SK-N-MC (cell line): ENCODE data around the gene NRXN3.

Source experiments
- DNase-seq: peaks from one replicate; pipeline ENCODE4 v3.0.0-alpha.2; 2011; ENCODE audit warnings: low read depth, low spot score
- H3K27ac ChIP-seq: fragments of 200-600 bp; sonication (generic); 2 replicates; pipeline ENCODE4 v1.5.1; 2016; ENCODE audit warnings: mixed run types
- H3K36me3 ChIP-seq: fragments of 200-600 bp; sonication (generic); 2 replicates; pipeline ENCODE4 v1.6.1; 2017; ENCODE audit warnings: antibody characterized with exemption, low read length, mixed read lengths; ENCODE audit not compliant: insufficient read depth
- H3K4me3 ChIP-seq: fragments of 200-600 bp; sonication (generic); 2 replicates; pipeline ENCODE4 v1.5.1; 2016
- H3K9ac ChIP-seq: fragments of 200-600 bp; sonication (generic); 2 replicates; pipeline ENCODE4 v1.8.0; 2017; ENCODE audit warnings: mixed run types, mixed read lengths; ENCODE audit not compliant: insufficient read length
- H3K9me3 ChIP-seq: fragments of 200-600 bp; sonication (generic); 2 replicates; pipeline ENCODE4 v1.6.1; 2017; ENCODE audit warnings: low read depth, mild to moderate bottlenecking, antibody characterized with exemption, low read length, moderate library complexity, mixed read lengths
- EZH2 ChIP-seq: fragments of 200-600 bp; sonication (generic); IDR thresholded peaks from one replicate; pipeline ENCODE4 v1.6.1; 2017; ENCODE audit warnings: antibody characterized with exemption
- FOXP2 ChIP-seq: optimal IDR thresholded peaks from 2 replicates; pipeline ENCODE3; 2011; ENCODE audit warnings: mild to moderate bottlenecking, moderate library complexity; ENCODE audit not compliant: insufficient read depth; ENCODE audit errors: extremely low read length, control extremely low read depth
- POLR2AphosphoS5 ChIP-seq: IDR thresholded peaks from 2 replicates; pipeline ENCODE4 v1.6.1; 2012; ENCODE audit warnings: mild to moderate bottlenecking, low read depth, low read length, borderline replicate concordance

NRXN3 gene

DNA sequence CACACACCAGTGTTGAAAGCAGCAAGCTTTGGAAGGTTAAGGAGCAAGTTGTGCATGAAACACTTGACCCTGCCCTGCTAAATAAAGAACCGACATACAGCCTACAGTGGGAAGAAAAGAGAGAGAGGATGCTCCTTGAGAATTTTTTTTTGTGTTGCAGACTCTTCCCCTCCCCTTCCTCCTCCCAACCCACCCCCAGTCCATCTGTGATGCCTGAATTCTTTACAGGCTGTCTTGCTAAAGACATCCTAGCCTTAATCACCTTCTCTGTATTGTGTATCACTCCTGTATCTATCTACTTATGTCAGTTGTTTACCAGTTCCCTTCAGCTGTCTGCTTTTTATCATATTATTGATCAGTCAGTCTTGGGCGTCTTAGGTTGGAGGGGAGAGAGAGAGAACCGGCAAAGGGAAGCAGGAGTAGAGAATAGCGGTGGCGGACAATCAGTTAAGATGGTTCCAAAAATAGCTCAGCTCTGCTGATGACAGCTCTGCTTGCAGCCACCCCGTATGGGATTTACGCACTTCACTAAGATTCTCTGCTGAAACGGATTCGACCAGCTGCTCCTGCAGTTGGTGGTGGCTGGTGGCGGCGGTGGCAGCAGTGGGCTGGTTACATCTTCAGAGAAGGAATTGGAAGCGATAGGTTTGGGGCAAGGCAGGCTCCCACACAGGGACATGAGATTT, 664.7 kb downstream of the NRXN3 start:
- Histone ChIP-seq H3K4me3 (no peak overlapping the region), H3K36me3 (no peaks in the 10 kb centered on the region), H3K9ac (no peak overlapping the region), H3K27ac (no peak overlapping the region), H3K9me3 (no peaks in the 10 kb centered on the region)
- TF ChIP-seq POLR2AphosphoS5 (no peak), FOXP2 (no peak), EZH2 (no peak)
- DNase-seq = no peak

DNA sequence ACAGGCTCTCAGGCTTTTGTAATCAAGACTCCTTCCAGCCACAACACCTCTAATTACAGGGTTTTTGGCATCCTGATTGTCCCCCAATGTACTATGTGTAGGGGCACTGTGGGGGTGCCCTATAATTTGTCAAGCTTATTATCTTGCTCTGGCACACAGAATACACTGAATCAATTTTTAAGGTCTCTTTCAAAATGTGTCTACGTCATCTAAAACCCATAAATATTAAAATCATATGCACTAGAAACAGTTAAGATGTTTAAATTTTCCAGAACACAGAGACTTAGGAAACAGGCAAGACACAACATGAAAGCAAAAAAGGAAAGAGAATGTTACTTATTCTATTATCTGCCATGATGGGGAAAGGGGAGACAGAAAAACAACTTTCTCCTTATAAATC, 665.7 kb downstream of the NRXN3 start:
- Histone ChIP-seq H3K9ac (no peak overlapping the region), H3K27ac (no peak overlapping the region), H3K36me3 (no peaks in the 10 kb centered on the region), H3K9me3 (no peaks in the 10 kb centered on the region), H3K4me3 (no peak overlapping the region)
- no peak for TF ChIP-seq EZH2
- TF ChIP-seq FOXP2 = no peak
- no peak for TF ChIP-seq POLR2AphosphoS5
- no peak for DNase-seq

DNA sequence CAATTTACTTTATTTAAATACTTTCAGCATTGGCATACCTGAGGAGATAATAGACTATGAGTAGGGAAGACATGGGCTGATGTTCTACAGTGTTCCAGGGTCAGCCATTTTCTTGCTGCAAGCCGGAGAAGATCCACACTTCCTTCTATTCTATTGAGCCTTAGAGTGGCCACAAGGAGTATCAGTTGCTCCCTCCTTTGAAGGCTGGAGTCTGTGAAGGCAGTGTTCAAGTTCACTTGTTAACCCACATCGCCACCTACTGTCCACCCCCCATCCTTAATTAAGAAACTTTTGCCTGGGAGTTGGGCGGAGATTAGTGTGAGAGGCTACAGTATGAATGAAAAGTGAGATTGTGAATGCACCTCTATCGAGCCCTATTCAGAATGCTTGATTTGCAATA, 666.6 kb downstream of the NRXN3 start:
- Histone ChIP-seq H3K36me3 (no peaks in the 10 kb centered on the region), H3K27ac (no peak overlapping the region), H3K9ac (no peak overlapping the region), H3K4me3 (no peak overlapping the region), H3K9me3 (no peaks in the 10 kb centered on the region)
- peak; percentile 10 for DNase-seq
- TF ChIP-seq POLR2AphosphoS5 (no peak), FOXP2 (no peak), EZH2 (no peak)

DNA sequence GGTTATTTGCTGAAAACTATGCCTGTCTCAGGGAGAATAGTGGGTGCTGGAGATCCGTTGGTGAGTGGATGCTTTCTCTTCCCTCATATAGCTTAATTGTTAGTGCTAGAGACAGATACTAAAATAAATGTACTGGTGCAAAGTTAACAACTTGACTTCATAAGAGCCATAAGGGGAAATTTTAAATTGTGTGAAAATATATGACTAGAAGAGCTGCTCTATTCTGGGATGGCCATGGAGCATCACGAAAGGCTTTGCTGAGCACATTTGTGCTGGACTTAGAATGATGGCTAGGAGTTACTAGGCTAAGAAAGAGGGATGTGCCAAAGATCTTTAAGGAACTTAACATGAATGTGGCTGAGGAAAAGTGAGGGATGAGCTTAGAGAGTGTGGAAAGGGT, 668.8 kb downstream of the NRXN3 start:
- Histone ChIP-seq H3K4me3 (no peak overlapping the region), H3K27ac (no peak overlapping the region), H3K36me3 (no peaks in the 10 kb centered on the region), H3K9me3 (no peaks in the 10 kb centered on the region), H3K9ac (no peak overlapping the region)
- no peak for TF ChIP-seq FOXP2
- no peak for TF ChIP-seq POLR2AphosphoS5
- no peak for TF ChIP-seq EZH2
- DNase-seq = no peak

DNA sequence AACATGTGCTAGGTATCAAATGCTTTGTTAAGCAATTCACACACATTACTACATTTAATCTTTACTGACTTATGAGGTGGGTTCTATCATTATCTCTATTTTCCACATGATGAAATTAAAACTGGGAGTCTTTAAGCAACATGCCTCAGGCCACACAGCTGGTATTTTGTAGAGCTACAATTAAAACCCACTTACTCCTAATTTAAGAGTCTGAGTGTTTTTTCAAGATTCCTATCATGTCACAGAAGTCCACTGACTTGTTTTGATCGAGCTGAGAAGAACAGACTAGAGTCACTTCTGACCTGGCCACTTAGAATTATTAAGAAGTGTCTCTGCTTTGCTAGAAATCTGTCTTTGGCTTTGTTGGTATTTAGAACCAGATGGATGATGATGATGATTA, 670.7 kb downstream of the NRXN3 start:
- Histone ChIP-seq H3K4me3 (no peak overlapping the region), H3K27ac (no peak overlapping the region), H3K9ac (no peak overlapping the region), H3K9me3 (no peaks in the 10 kb centered on the region), H3K36me3 (no peaks in the 10 kb centered on the region)
- no peak for DNase-seq
- TF ChIP-seq POLR2AphosphoS5 (no peak), EZH2 (no peak), FOXP2 (no peak)

DNA sequence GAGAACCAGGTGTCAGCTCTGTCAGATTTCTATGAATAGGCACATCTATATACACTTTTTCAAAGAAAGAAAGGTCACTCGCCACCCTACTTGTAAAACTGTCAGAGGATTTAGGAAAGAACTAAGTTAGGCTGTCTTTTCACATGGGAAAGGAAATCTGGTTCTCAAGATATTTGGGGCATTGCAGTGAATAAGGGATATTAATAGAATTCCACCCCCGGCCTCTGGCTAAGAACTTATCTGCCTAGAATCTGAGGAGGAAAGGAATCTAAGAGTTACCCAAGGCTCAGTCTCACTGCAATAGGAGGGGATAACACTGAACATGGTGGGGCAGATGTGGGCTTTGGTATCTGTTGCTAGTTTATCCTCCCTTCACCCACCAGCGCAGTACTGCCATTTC, 677.6 kb downstream of the NRXN3 start:
- DNase-seq = no peak
- no peaks in the 10 kb centered on the region for H3K36me3 ChIP-seq
- no peaks in the 10 kb centered on the region for H3K9me3 ChIP-seq
- H3K27ac ChIP-seq = no peak overlapping the region
- H3K9ac ChIP-seq = no peak overlapping the region
- no peak overlapping the region for H3K4me3 ChIP-seq
- TF ChIP-seq FOXP2 = no peak
- no peak for TF ChIP-seq POLR2AphosphoS5
- no peak for TF ChIP-seq EZH2

DNA sequence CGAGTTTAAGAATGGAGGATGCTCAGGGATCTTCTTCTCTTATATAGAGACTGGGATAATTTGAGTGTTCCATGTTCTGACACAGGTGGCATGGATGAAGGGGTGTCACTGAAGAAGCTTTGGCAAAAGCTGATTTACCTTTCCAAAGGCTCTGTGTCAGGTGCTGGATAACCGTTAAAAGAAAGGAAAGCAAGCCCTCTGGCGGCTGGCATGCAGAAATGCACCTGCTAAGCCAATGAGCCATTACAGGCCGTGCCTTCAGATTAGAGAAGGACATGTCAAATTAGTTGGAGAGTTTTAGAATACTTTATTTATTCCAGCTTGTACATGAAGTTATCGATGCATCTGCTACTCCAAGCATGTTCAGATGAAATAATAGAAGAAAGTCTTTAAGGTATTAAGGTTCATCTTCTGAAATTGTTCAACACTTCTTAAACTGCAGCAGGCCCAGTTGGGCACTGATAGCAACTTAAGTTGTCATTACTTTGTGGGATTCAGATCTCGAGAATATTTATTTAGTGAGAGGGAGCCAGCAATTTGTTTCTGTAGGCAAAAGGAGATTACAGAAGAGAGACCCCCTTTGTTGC, 678.2 kb downstream of the NRXN3 start:
- H3K27ac ChIP-seq = no peak overlapping the region
- H3K36me3 ChIP-seq = no peaks in the 10 kb centered on the region
- H3K9me3 ChIP-seq = no peaks in the 10 kb centered on the region
- no peak for DNase-seq
- H3K4me3 ChIP-seq = no peak overlapping the region
- TF ChIP-seq POLR2AphosphoS5 = no peak
- no peak for TF ChIP-seq FOXP2
- no peak for TF ChIP-seq EZH2
- no peak overlapping the region for H3K9ac ChIP-seq

DNA sequence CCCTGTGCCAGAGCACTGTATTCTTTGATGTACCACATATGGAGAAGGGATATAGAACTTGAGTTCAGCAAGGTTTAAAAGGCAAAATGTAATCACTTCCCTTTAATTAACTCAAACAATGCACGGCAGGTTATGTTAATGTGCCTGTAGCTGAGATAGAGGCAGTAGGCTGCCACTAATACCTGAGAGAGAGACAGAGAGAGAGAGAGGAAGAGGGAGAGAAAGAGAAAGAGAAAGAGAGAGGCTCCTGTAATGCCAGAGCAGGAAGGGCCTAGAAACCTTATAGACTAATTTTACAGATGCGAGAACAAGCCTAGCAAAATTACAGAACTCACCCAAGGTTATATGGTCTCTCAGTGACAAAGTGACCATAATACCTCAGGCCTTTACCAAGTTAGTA, 679.8 kb downstream of the NRXN3 start:
- Histone ChIP-seq H3K9ac (no peak overlapping the region), H3K4me3 (no peak overlapping the region), H3K9me3 (no peaks in the 10 kb centered on the region), H3K27ac (no peak overlapping the region), H3K36me3 (no peaks in the 10 kb centered on the region)
- no peak for TF ChIP-seq FOXP2
- no peak for TF ChIP-seq EZH2
- TF ChIP-seq POLR2AphosphoS5 = no peak
- DNase-seq = no peak

DNA sequence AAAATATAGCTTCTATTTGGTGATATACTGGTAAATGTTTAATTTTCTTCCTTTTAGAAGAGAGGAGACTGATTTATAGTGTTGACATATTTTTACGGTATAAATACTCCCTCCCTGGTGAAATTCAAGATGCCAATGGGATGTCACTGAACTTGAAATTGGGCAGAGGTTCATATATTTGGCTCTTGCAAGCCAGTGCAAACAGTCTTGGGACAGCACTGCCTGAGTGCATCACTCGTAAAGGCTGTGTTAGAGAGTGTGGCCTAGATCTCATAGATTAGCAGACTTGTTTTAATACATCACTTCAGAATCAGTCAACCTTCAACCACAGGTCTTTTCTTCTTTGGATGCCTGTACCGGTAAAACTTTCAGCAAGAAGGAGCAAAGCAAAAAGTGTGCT, 681.0 kb downstream of the NRXN3 start:
- no peak for TF ChIP-seq FOXP2
- TF ChIP-seq POLR2AphosphoS5 = no peak
- TF ChIP-seq EZH2 = no peak
- H3K9me3 ChIP-seq = no peaks in the 10 kb centered on the region
- no peak overlapping the region for H3K4me3 ChIP-seq
- H3K27ac ChIP-seq = no peak overlapping the region
- H3K36me3 ChIP-seq = no peaks in the 10 kb centered on the region
- no peak for DNase-seq
- no peak overlapping the region for H3K9ac ChIP-seq
